PFSK-1 (cell line): ENCODE results near the gene CCDC47.

Source experiments
- FOXP2 ChIP-seq: optimal IDR thresholded peaks from 2 replicates; pipeline ENCODE3; 2011; ENCODE audit warnings: borderline replicate concordance, control low read depth, inconsistent platforms; ENCODE audit not compliant: insufficient read depth; ENCODE audit errors: extremely low read length, extremely low read depth
- POLR2AphosphoS5 ChIP-seq: IDR thresholded peaks from 2 replicates; pipeline ENCODE4 v1.6.1; 2012; ENCODE audit warnings: low read depth, mild to moderate bottlenecking, control low read depth, low read length, moderate library complexity
- REST ChIP-seq, 2 experiments: IDR thresholded peaks; 2 replicates each; pipeline versions ENCODE4 v1.6.1 to v1.8.0; 2011 to 2012; ENCODE audit warnings: low read depth in 2 of 2, low read length in 2 of 2, control low read depth in 1 of 2, inconsistent platforms in 1 of 2, mild to moderate bottlenecking in 1 of 2, moderate library complexity in 1 of 2; ENCODE audit not compliant: insufficient read depth in 1 of 2
- SIN3A ChIP-seq: IDR thresholded peaks from 2 replicates; pipeline ENCODE4 v1.6.1; 2012; ENCODE audit warnings: mild to moderate bottlenecking, low read length, moderate library complexity, borderline replicate concordance; ENCODE audit not compliant: insufficient read depth
- TAF1 ChIP-seq: IDR thresholded peaks from 2 replicates; pipeline ENCODE4 v1.6.1; 2012; ENCODE audit warnings: low read length, control low read depth, borderline replicate concordance; ENCODE audit not compliant: insufficient read depth

Gene CCDC47

GRCh38 chr17:63804328-63804727, 30.9 kb upstream of the CCDC47 start:
- TF ChIP-seq REST (IDR thresholded peaks at IDR 0.05; ENCODE audit: insufficient read depth in 1 of 2, low read depth in 2 of 2, low read length in 2 of 2) (no peak), POLR2AphosphoS5 (no peak), FOXP2 (no peak), SIN3A (no peak), TAF1 (no peak)

- no peak for TF ChIP-seq POLR2AphosphoS5
- TF ChIP-seq FOXP2: no peak
- no peak for TF ChIP-seq REST (IDR thresholded peaks at IDR 0.05; ENCODE audit: insufficient read depth in 1 of 2, low read depth in 2 of 2, low read length in 2 of 2)
- TF ChIP-seq TAF1: no peak
- TF ChIP-seq SIN3A: no peak
Observed at GRCh38 chr17:63800783-63801182, 27.4 kb upstream of the CCDC47 start.

GRCh38 chr17:63798572-63799106, 25.2 kb upstream of the CCDC47 start:
- TF ChIP-seq REST (IDR thresholded peaks at IDR 0.05; ENCODE audit: insufficient read depth in 1 of 2, low read depth in 2 of 2, low read length in 2 of 2) (no peak), SIN3A (no peak), FOXP2 (no peak), TAF1 (no peak), POLR2AphosphoS5 (no peak)

GRCh38 chr17:63792055-63792729, 18.8 kb upstream of the CCDC47 start:
- TF ChIP-seq REST (IDR thresholded peaks at IDR 0.05; ENCODE audit: insufficient read depth in 1 of 2, low read depth in 2 of 2, low read length in 2 of 2) (no peak), FOXP2 (no peak), POLR2AphosphoS5 (no peak)

- no peak for TF ChIP-seq SIN3A
- TF ChIP-seq FOXP2: no peak
- no peak for TF ChIP-seq REST (IDR thresholded peaks at IDR 0.05; ENCODE audit: insufficient read depth in 1 of 2, low read depth in 2 of 2, low read length in 2 of 2)
- TF ChIP-seq POLR2AphosphoS5: no peak
- TF ChIP-seq TAF1: no peak
Observed at GRCh38 chr17:63790057-63790456, 16.7 kb upstream of the CCDC47 start.
